ENCODE data around the gene PRB3.
A peak's percentile ranks its signal among the peaks of the same experiment; 100 is the strongest.

Gene PRB3

DNA sequence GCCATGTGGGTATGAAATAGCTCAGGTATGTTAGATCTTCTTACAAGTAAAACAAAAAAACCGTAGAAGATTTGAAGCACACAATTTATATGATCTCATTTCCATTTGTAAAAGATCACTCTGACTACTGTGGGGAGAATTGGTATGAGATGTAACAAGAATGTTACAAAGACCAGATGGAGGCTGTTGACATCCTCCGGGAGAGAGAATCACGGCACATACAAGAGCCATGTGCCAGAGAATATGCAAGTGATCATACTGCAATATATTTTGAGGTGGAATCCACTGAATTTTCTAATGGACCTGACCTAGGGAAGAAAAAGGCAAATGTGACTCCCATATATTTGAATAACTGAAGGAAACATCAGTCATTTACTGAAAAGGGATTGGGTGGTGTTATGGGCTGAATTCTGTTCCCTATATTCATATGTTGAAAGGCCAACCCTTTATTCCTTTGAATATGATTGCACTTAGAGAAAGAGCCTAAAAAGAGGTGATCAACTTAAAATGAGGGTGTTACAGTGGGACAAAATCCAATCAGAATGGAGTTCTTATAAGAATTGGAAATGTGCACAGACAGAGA, 29.1 kb downstream of the PRB3 start:
- TF ChIP-seq, protein P1, sequence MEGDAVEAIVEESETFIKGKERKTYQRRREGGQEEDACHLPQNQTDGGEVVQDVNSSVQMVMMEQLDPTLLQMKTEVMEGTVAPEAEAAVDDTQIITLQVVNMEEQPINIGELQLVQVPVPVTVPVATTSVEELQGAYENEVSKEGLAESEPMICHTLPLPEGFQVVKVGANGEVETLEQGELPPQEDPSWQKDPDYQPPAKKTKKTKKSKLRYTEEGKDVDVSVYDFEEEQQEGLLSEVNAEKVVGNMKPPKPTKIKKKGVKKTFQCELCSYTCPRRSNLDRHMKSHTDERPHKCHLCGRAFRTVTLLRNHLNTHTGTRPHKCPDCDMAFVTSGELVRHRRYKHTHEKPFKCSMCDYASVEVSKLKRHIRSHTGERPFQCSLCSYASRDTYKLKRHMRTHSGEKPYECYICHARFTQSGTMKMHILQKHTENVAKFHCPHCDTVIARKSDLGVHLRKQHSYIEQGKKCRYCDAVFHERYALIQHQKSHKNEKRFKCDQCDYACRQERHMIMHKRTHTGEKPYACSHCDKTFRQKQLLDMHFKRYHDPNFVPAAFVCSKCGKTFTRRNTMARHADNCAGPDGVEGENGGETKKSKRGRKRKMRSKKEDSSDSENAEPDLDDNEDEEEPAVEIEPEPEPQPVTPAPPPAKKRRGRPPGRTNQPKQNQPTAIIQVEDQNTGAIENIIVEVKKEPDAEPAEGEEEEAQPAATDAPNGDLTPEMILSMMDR (conservative IDR thresholded peaks at IDR 0.05; ENCODE audit: low read depth, low read length) = no peak
- DNase-seq (ENCODE audit: low read depth) = no peak
- no peak overlapping the region for H3K4me3 ChIP-seq (ENCODE audit: low read depth, low read length)

DNA sequence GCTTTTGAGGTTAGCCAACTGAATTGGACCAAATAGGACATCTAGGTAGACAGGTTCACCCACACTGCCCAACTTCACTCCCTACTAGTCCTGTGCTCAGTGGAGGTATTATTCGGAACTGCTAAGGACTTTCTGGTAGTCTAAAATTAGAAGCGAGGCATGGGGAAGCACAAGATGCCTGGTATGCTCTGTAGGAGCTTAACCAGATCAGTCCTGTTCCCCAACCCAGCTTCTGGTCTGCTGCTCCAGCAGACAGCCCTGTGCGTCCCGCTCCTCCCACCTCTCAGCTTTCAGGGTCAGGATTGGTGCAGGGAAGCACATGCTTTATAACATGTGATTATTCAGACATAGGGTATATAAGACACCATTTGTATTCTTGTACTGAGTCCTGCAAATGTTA, 31.2 kb downstream of the PRB3 start:
- TF ChIP-seq, protein P1 (conservative IDR thresholded peaks at IDR 0.05; ENCODE audit: low read depth, low read length) = no peak
- DNase-seq (ENCODE audit: low read depth) = no peak
- no peak overlapping the region for H3K4me3 ChIP-seq (ENCODE audit: low read depth, low read length)

DNA sequence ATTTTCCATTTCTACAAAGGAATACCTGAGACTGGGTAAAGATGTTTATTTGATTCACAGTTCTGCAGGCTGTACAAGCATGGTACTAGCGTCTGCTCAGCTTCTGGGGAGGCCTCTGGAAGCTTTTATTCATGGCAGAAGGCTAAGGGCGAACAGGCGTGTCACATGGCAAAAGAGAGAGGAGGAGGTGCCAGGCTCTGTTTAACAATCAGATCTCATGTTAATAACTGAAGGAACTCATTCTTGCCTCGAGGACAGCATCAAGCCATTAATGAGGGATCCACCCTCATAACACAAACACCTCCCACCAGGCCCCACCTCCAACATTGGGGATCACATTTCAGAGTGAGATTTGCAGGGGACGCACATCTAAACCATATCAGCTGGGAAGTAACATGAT, 36.0 kb downstream of the PRB3 start:
- no peak for DNase-seq (ENCODE audit: low read depth)
- TF ChIP-seq, protein P1 (conservative IDR thresholded peaks at IDR 0.05; ENCODE audit: low read depth, low read length) = no peak

DNA sequence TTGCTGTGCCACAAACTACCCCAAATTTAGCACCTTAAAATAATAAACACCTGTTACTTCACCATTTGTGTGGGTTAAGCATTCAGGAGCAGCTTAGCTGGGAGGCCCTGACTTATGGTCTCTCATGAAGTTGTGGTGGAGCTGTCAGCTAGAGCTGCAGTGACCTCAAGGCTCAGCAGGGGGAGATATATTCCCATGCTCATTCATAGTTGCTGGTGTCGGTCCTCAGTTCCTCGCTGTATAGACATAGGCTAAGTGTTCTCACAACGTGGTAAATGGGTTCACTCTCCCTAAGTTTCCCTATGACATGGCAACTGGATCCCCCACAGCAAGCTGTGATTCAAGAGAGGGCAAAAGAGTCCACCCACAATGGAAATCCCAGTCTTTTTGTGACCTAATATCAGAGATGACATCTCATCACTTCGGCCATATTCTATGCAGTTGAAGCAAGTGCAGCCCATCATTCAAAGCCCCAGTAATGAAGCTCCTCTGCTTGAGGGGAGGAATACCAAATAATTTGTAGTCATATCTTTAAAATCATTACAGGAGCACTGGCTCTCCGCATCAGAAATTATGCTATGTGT, 41.1 kb downstream of the PRB3 start:
- TF ChIP-seq, protein P1 (conservative IDR thresholded peaks at IDR 0.05; ENCODE audit: low read depth, low read length) = peak; percentile 94
- H3K4me3 ChIP-seq (ENCODE audit: low read depth, low read length) = no peak overlapping the region
- DNase-seq (ENCODE audit: low read depth) = peak; percentile 83

More for the DNA sequence above, 36.0 kb downstream of the PRB3 start:
- no peak overlapping the region for H3K4me3 ChIP-seq (ENCODE audit: low read depth, low read length)

DNA sequence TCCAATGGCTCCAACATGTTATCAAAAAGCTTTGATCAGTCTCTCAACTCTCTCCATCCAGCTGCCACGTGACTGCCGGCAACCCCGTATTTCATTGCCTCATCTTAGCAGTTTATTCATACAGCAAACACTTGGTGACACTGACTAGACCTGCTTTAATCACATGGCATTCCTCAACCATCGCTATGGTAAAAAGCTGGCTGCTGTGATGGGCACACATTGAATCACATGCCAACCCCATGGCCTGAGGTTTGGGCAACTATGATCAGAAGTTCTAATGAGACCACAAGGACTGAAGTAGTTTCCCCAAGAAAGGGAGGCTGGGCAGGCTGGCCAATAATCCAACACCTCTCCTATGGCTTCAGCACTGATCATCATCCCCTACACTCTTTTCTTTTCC, 42.1 kb downstream of the PRB3 start:
- DNase-seq (ENCODE audit: low read depth) = no peak
- TF ChIP-seq, protein P1 (conservative IDR thresholded peaks at IDR 0.05; ENCODE audit: low read depth, low read length) = no peak
- no peak overlapping the region for H3K4me3 ChIP-seq (ENCODE audit: low read depth, low read length)
